Retinal pigment epithelial cell (primary cell): ENCODE results near the gene TMEM187.

ENCODE experiments used
- DNase-seq: peaks from one replicate; pipeline ENCODE4 v3.0.0-alpha.2; 2010; ENCODE audit warnings: low read depth
- H3K4me3 ChIP-seq: 2 replicates; pipeline ENCODE4 v1.5.1; 2011; ENCODE audit warnings: mild to moderate bottlenecking, low read length, control low read depth, moderate library complexity
- TF ChIP-seq, protein P1 (sequence below): conservative IDR thresholded peaks from 2 replicates; pipeline ENCODE4 v1.5.1; 2011; ENCODE audit warnings: low read depth, low read length, control low read depth, inconsistent platforms

The TMEM187 gene

DNA sequence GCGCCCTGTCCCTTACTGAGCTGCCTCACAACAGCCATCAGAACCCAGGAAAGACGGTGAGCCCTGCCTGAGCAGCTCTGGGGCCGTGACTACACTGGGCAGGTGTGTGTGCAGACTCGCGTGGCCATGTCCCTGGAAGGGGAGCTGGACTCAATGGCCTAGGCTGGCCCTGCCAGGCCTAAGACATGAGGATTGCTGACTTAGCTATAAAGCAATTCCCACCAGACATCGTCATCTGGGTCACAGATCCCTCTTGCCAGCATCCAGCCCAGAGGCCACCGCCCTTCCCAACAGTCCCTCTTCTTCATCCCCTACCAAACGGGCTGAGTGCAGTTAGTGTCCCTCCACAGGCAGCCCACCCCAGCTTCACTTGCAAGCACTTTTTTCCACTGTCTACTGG, 41.4 kb upstream of the TMEM187 start:
- no peak for DNase-seq
- no peak overlapping the region for H3K4me3 ChIP-seq
- TF ChIP-seq, protein P1, sequence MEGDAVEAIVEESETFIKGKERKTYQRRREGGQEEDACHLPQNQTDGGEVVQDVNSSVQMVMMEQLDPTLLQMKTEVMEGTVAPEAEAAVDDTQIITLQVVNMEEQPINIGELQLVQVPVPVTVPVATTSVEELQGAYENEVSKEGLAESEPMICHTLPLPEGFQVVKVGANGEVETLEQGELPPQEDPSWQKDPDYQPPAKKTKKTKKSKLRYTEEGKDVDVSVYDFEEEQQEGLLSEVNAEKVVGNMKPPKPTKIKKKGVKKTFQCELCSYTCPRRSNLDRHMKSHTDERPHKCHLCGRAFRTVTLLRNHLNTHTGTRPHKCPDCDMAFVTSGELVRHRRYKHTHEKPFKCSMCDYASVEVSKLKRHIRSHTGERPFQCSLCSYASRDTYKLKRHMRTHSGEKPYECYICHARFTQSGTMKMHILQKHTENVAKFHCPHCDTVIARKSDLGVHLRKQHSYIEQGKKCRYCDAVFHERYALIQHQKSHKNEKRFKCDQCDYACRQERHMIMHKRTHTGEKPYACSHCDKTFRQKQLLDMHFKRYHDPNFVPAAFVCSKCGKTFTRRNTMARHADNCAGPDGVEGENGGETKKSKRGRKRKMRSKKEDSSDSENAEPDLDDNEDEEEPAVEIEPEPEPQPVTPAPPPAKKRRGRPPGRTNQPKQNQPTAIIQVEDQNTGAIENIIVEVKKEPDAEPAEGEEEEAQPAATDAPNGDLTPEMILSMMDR: no peak

DNA sequence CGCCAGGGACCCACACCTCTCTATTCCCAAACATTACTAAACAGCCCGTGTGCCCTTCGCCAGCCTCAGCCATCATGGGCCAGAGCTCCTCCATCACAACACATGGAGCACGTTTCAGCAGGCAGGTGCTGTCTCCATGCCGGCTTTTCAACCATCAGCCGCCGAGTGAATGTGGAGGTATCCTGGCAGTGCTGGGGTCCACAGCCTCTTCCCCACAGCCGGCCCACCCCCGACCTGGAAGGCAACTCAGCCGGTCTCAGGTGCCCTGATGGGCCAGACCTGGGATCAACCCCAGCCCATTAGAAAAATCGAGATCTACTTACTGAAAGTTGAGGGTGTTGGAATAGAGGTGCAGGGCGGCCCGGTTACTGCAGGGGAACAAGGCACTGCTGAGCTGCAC, 40.8 kb upstream of the TMEM187 start:
- TF ChIP-seq, protein P1: no peak
- H3K4me3 ChIP-seq: no peak overlapping the region
- DNase-seq: no peak

DNA sequence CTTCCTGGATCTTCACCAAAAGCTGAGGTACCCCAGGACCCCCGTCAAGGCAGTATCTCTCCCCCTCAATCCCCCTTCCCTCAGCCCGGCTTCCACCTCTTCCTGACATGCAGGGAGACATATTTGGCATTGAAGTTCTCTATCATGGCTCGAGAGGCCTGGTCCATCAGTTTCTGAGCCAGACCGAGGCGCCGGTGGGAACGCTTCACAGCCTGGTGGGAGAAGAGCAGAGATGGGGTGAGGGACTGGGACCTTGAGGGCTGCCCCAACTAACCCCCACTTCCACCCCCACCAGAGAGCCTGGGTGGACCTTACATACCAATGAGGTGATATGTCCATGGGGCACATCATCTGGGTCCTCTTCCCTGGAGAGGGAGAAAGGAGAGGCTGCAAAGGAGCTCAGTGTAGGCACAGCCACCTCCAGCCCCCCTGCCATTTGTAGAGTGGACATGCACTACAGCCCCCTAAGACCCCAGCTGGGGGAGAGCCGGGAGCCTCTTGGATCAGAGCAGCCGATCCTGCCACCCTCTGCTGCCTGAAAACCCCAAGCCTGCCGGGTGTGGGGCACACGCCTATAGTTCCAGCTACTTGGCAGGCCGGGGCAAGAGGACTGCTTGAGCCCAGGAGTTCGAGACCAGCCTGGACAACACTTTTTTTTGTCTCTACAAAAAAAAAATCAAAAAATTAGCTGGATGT, 40.2 kb upstream of the TMEM187 start:
- H3K4me3 ChIP-seq: no peak overlapping the region

DNA sequence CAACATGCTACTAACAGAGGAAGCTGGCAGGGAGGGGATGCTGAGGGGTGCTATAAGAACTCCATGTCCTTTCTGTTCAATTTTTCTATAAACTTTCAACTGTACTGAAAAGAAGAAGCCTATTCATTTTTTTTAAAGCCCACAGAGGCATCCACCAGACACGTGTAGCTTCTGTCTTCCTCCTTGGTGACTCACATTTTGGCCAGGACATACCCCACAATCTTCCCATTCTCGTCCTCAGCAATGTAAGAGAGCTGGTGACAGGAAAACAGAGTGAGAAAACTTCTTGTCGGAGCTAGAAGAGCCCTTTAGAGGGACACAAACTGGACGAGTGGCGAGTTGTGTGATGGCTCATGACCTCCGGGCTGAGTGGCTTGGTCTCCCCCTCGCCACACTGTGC, 38.8 kb upstream of the TMEM187 start:
- no peak for DNase-seq
- TF ChIP-seq, protein P1: no peak
- peak overlapping the region; percentile 71 for H3K4me3 ChIP-seq

More for the DNA sequence above, 40.2 kb upstream of the TMEM187 start:
- TF ChIP-seq, protein P1: no peak
- DNase-seq: no peak

DNA sequence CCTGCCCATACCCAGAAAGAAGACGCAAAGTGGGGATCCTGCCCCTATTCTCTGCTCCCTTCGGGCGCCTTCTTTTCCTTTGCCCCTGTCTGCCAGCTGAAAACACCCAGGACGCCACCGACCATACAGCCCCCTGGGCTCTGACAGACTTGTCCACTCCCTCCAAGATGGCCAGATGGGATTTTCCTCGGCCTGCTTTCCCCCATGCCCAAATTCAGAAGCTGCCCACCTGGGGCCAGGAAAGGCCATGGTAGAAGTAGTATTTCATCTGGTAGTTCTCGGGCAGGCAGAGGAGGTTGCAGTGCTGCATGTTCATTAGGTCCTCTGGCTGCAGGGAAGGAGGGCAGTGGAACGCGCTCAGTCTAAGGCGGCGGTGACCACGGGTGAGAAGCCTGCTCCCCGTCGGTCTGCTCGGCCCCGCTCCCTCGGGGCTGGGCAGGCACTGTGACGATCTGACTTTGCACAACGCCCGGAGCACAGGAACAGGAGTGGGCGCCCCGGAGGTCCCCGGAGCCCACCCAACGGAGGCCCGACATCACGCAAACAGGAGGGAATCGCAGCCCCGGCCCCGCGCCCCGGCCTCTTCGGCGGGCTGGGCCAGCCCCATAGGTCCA, 38.3 kb upstream of the TMEM187 start:
- H3K4me3 ChIP-seq: peak overlapping the region; percentile 71
- DNase-seq: no peak
- TF ChIP-seq, protein P1: no peak

DNA sequence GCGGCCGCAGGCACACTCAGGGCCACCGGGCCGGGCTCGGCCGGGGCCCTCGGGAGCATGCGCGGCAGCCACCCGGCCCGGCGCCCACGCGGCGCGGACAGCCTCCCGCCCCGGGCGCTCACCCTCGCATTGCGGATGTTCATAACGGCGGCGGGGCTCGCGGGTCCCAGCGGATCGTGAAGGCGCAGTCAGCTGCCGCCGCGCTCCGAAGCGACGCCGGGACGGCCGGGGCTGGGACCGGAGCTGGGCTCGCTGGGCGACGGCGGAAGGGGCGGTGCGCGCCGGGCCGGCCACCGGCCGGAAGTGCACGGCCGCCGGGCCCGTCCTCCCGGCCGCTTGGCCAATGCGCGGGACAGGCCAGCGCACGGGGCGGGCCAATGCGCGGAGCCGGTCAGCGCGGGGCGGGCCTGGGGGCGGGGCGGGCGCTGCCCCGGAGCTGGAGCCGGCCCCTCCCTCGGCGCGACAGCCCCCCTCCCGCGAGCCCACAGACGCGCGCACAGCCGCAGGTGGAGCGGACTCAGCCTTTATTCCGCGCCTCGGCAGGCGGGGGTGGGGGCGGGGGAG, 37.7 kb upstream of the TMEM187 start, which contains the start of gene NAA10:
NAA10 (minus strand) TSS at position 276 of the 564 bp plus-strand sequence; CDS start at position 143, 133 bp downstream.
- DNase-seq: no peak
- TF ChIP-seq, protein P1: no peak

More for the DNA sequence above, 37.7 kb upstream of the TMEM187 start, which contains the start of gene NAA10:
- H3K4me3 ChIP-seq: peak within 1 kb of the TSS; percentile 71
